SK-N-SH (cell line): ENCODE data around the gene AUTS2. TPM values are rescaled to one million over a fixed set of nuclear protein-coding genes. Genes with fewer than 3 reads are reported as not detected.

Experiments used
- CTCF ChIA-PET: fragments of 300-600, 350-600 bp; formaldehyde crosslinking; extraction: SDS; loops from one replicate; lab custom pipeline; 2021; lab: Yijun Ruan, JAX
- POLR2A ChIA-PET: fragments of 350-600 bp; sonication (Branson Sonifier 250); formaldehyde crosslinking; extraction: SDS; loops from one replicate; lab custom pipeline; 2020; ENCODE audit warnings: antibody characterized with exemption, inconsistent platforms; lab: Yijun Ruan, JAX
- DNase-seq: peaks from one replicate; pipeline ENCODE4 v3.0.0; 2012
- H2AFZ ChIP-seq: fragments of 200-600 bp; sonication (generic); 2 replicates; pipeline ENCODE4 v1.8.1; 2016; ENCODE audit warnings: antibody characterized with exemption, mild to moderate bottlenecking, low read depth
- H3F3A ChIP-seq: fragments of 200-600 bp; sonication (generic); replicated peaks from 2 replicates; pipeline ENCODE3; 2016; ENCODE audit warnings: antibody characterized with exemption, mild to moderate bottlenecking; ENCODE audit not compliant: insufficient read depth
- H3K27ac ChIP-seq, 2 experiments: fragments of 200-500 bp in 1 of 2; fragments of 200-600 bp in 1 of 2; sonication (Bioruptor generic) in 1 of 2; sonication (generic), shearing (Covaris generic) in 1 of 2; 2 replicates each; pipeline versions ENCODE4 v1.5.1 to v1.6.1; 2014 to 2016; ENCODE audit warnings: low read depth in 2 of 2, inconsistent platforms in 1 of 2, low read length in 1 of 2, mild to moderate bottlenecking in 1 of 2, mixed read lengths in 1 of 2
- H3K27me3 ChIP-seq: fragments of 200-600 bp; sonication (generic), shearing (Covaris generic); 2 replicates; pipeline ENCODE4 v1.6.1; 2016; ENCODE audit warnings: mixed run types; ENCODE audit not compliant: insufficient read depth
- H3K36me3 ChIP-seq, 2 experiments: fragments of 200-500 bp in 1 of 2; fragments of 200-600 bp in 1 of 2; sonication (Bioruptor generic) in 1 of 2; sonication (generic) in 1 of 2; replicated peaks in 1 of 2; 2 replicates each; pipeline versions ENCODE3 to v1.5.1; 2014 to 2016; ENCODE audit warnings: low read length in 1 of 2, mild to moderate bottlenecking in 1 of 2; ENCODE audit not compliant: insufficient read depth in 2 of 2, control insufficient read depth in 1 of 2
- H3K4me1 ChIP-seq, 2 experiments: fragments of 200-500 bp in 1 of 2; fragments of 200-600 bp in 1 of 2; sonication (Bioruptor generic) in 1 of 2; sonication (generic), shearing (Covaris generic) in 1 of 2; 2 replicates each; pipeline versions ENCODE4 v1.5.1 to v1.6.1; 2014 to 2016; ENCODE audit warnings: low read depth in 1 of 2, low read length in 1 of 2, mixed run types in 1 of 2; ENCODE audit not compliant: insufficient read depth in 2 of 2, control insufficient read depth in 1 of 2
- H3K4me2 ChIP-seq: fragments of 200-600 bp; sonication (generic), shearing (Covaris generic); 2 replicates; pipeline ENCODE4 v1.6.1; 2017; ENCODE audit warnings: mixed run types
- H3K4me3 ChIP-seq, 2 experiments: fragments of 200-500 bp in 1 of 2; fragments of 200-600 bp in 1 of 2; sonication (Bioruptor generic) in 1 of 2; sonication (generic), shearing (Covaris generic) in 1 of 2; 2 replicates each; pipeline versions ENCODE4 v1.5.1 to v1.8.1; 2014 to 2016; ENCODE audit warnings: low read depth in 2 of 2, inconsistent platforms in 1 of 2, low read length in 1 of 2, mild to moderate bottlenecking in 1 of 2, mixed read lengths in 1 of 2, moderate library complexity in 1 of 2
- H3K79me2 ChIP-seq: fragments of 200-600 bp; sonication (generic); 2 replicates; pipeline ENCODE4 v1.8.1; 2017; ENCODE audit warnings: mild to moderate bottlenecking; ENCODE audit not compliant: insufficient read depth
- H3K9ac ChIP-seq: fragments of 200-600 bp; sonication (generic); 2 replicates; pipeline ENCODE4 v1.6.1; 2017; ENCODE audit warnings: mixed run types
- H3K9me2 ChIP-seq: fragments of 200-600 bp; sonication (generic); 2 replicates; pipeline ENCODE4 v1.6.1; 2017; ENCODE audit warnings: mixed run types
- H3K9me3 ChIP-seq: fragments of 200-600 bp; sonication (generic); 2 replicates; pipeline ENCODE4 v1.6.1; 2017; ENCODE audit warnings: mixed run types, mild to moderate bottlenecking, moderate library complexity
- H4K20me1 ChIP-seq: fragments of 200-600 bp; sonication (generic); 2 replicates; pipeline ENCODE4 v1.6.1; 2017; ENCODE audit warnings: mild to moderate bottlenecking, mixed run types; ENCODE audit not compliant: insufficient read depth
- ELF1 ChIP-seq: IDR thresholded peaks from 2 replicates; pipeline ENCODE4 v1.4.0; 2012
- JUND ChIP-seq: IDR thresholded peaks from 2 replicates; pipeline ENCODE4 v1.4.0; 2012
- MEF2A ChIP-seq: IDR thresholded peaks from 2 replicates; pipeline ENCODE4 v1.4.0; 2012; ENCODE audit warnings: low read depth, borderline replicate concordance
- RAD21 ChIP-seq: IDR thresholded peaks from 2 replicates; pipeline ENCODE4 v1.6.1; 2012; ENCODE audit warnings: mild to moderate bottlenecking, low read length
- RCOR1 ChIP-seq: fragments of 150-350 bp; IDR thresholded peaks from 2 replicates; pipeline ENCODE4 v1.6.1; 2017; ENCODE audit warnings: antibody characterized with exemption, low read length
- SMC3 ChIP-seq: IDR thresholded peaks from 2 replicates; pipeline ENCODE4 v1.6.1; 2012; ENCODE audit warnings: low read depth, low read length, improper control_type of control experiment
- YY1 ChIP-seq: IDR thresholded peaks from 2 replicates; pipeline ENCODE4 v1.4.0; 2012; ENCODE audit warnings: low read depth, mild to moderate bottlenecking
- WGBS: methylation state at CpG from one replicate; pipeline ENCODE4 v1.1.6; 2017; ENCODE audit warnings: low lambda C conversion rate; 5-methylcytosine and 5-hydroxymethylcytosine counted together
- polyA plus RNA-seq, 3 experiments: library from polyadenylated mRNA; depleted of rRNA; stranded (reverse); fragments of >200 nt; gene quantifications; 2 replicates each; pipeline ENCODE4 v1.2.3, GENCODE V29; 2012
- TF ChIP-seq, protein P1 (sequence below): fragments of 150-350 bp; IDR thresholded peaks from 2 replicates; pipeline ENCODE4 v1.6.1; 2016; ENCODE audit warnings: mild to moderate bottlenecking, low read depth, low read length
- TF ChIP-seq, protein P2 (sequence below): IDR thresholded peaks from 2 replicates; pipeline ENCODE4 v1.6.1; 2012; ENCODE audit warnings: mild to moderate bottlenecking, low read depth, low read length, moderate library complexity
- TF ChIP-seq, protein P3 (sequence below): fragments of 150-350 bp; IDR thresholded peaks from 2 replicates; pipeline ENCODE4 v1.6.1; 2017; ENCODE audit warnings: antibody characterized with exemption, low read length, low read depth, borderline replicate concordance

The AUTS2 gene
- polyA plus RNA-seq, 1 of the 3 experiments (the other 2 are of a cell fraction) = 15.6 TPM

DNA sequence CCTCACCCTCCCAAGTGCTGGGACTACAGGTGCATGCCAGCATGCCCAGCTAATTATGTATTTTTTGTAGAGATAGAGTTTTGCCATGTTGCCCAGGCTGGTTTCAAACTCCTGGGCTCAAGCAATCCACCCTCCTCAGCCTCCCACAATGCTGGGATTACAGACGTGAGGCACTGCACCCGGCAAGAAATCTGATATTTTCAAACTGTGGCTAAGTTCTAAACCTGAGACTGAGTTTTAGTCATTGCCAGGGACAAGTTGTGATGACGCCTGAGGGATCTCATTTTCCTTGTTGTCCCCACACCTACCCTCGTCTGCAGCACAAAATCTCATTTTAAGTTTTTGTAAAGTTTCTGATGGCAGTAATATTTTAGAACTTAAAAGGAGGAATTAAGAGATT, 9.8 kb downstream of the AUTS2 start:
- H3K9me3 ChIP-seq = no peaks in the 10 kb centered on the region
- WGBS = 96% methylated on average over 4 of the region's 4 CpGs
- H3K4me1 ChIP-seq = peaks cover 18 to 28% of the 10 kb centered on the region in 2 experiments; a peak in 3 of 4 replicates
- H3K79me2 ChIP-seq = peaks cover 89% of the 10 kb centered on the region
- H3K36me3 ChIP-seq = no peaks in the 10 kb centered on the region
- ChIA-PET POLR2A (no interaction called here), CTCF (interaction anchor here (2.1 kb wide), 1 partner anchor 1983 kb away, joined by 4 read pairs; no protein-coding TSS in a partner anchor)
- no peak for DNase-seq
- peaks cover 63% of the 10 kb centered on the region for H4K20me1 ChIP-seq
- TF ChIP-seq, protein P1, sequence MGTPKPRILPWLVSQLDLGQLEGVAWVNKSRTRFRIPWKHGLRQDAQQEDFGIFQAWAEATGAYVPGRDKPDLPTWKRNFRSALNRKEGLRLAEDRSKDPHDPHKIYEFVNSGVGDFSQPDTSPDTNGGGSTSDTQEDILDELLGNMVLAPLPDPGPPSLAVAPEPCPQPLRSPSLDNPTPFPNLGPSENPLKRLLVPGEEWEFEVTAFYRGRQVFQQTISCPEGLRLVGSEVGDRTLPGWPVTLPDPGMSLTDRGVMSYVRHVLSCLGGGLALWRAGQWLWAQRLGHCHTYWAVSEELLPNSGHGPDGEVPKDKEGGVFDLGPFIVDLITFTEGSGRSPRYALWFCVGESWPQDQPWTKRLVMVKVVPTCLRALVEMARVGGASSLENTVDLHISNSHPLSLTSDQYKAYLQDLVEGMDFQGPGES = no peak
- TF ChIP-seq, protein P2, sequence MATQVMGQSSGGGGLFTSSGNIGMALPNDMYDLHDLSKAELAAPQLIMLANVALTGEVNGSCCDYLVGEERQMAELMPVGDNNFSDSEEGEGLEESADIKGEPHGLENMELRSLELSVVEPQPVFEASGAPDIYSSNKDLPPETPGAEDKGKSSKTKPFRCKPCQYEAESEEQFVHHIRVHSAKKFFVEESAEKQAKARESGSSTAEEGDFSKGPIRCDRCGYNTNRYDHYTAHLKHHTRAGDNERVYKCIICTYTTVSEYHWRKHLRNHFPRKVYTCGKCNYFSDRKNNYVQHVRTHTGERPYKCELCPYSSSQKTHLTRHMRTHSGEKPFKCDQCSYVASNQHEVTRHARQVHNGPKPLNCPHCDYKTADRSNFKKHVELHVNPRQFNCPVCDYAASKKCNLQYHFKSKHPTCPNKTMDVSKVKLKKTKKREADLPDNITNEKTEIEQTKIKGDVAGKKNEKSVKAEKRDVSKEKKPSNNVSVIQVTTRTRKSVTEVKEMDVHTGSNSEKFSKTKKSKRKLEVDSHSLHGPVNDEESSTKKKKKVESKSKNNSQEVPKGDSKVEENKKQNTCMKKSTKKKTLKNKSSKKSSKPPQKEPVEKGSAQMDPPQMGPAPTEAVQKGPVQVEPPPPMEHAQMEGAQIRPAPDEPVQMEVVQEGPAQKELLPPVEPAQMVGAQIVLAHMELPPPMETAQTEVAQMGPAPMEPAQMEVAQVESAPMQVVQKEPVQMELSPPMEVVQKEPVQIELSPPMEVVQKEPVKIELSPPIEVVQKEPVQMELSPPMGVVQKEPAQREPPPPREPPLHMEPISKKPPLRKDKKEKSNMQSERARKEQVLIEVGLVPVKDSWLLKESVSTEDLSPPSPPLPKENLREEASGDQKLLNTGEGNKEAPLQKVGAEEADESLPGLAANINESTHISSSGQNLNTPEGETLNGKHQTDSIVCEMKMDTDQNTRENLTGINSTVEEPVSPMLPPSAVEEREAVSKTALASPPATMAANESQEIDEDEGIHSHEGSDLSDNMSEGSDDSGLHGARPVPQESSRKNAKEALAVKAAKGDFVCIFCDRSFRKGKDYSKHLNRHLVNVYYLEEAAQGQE = no peak
- TF ChIP-seq RAD21 (no peak), SMC3 (no peak), JUND (no peak), RCOR1 (no peak), YY1 (no peak)
- H3F3A ChIP-seq = peaks cover 9% of the 10 kb centered on the region
- no peak overlapping the region for H3K27ac ChIP-seq
- H3K9ac ChIP-seq = no peak overlapping the region
- no peak overlapping the region for H2AFZ ChIP-seq
- no peaks in the 10 kb centered on the region for H3K9me2 ChIP-seq
- H3K27me3 ChIP-seq = no peaks in the 10 kb centered on the region
- no peak overlapping the region for H3K4me2 ChIP-seq
- H3K4me3 ChIP-seq = no peak overlapping the region

DNA sequence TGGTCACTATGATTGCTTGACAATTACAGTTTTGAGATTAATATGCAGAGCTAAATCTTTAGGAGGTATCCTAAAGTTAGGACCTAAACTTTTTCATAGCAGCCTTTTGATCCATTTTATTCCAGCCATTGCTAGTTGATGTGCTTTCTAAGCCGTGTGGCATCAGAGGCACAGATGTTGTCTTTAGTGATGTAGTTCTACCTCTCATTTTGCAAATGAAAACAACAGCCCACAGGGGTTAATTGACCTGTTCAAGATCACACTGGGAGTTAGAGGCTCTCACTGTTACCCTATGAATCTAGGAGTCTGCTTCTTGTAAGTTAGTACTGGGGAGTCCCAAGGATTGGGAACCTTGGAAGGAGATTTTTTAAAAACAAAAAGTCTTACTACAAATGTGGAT, 10.6 kb downstream of the AUTS2 start:
- no peak overlapping the region for H3K9ac ChIP-seq
- H3K9me3 ChIP-seq = no peaks in the 10 kb centered on the region
- WGBS = 72% methylated on average over 1 of the region's 1 CpG
- no peak for DNase-seq
- peaks cover 18 to 24% of the 10 kb centered on the region in 2 experiments; a peak in 3 of 4 replicates for H3K4me1 ChIP-seq
- CTCF ChIA-PET = interaction anchor here (0.7 kb wide), 1 partner anchor 217 kb away, joined by 4 read pairs; no protein-coding TSS in a partner anchor
- H3K27ac ChIP-seq = no peak overlapping the region
- H3K36me3 ChIP-seq = no peaks in the 10 kb centered on the region
- TF ChIP-seq, protein P3, sequence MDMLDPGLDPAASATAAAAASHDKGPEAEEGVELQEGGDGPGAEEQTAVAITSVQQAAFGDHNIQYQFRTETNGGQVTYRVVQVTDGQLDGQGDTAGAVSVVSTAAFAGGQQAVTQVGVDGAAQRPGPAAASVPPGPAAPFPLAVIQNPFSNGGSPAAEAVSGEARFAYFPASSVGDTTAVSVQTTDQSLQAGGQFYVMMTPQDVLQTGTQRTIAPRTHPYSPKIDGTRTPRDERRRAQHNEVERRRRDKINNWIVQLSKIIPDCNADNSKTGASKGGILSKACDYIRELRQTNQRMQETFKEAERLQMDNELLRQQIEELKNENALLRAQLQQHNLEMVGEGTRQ = no peak
- no peak for TF ChIP-seq ELF1
- no peak for TF ChIP-seq MEF2A
- TF ChIP-seq, all 33 proteins: peak for 0
- POLR2A ChIA-PET = no interaction called here
- Histone ChIP-seq H4K20me1 (peaks cover 55% of the 10 kb centered on the region), H3K27me3 (no peaks in the 10 kb centered on the region), H3K4me3 (no peak overlapping the region), H3K79me2 (peaks cover 82% of the 10 kb centered on the region), H3F3A (peaks cover 9% of the 10 kb centered on the region), H2AFZ (no peak overlapping the region), H3K9me2 (no peaks in the 10 kb centered on the region), H3K4me2 (no peak overlapping the region)
